Testis (tissue), 3 donors: ENCODE measurements around the gene PTPRA. TPM values are rescaled to one million over a fixed set of nuclear protein-coding genes. Genes with fewer than 3 reads are reported as not detected.

ENCODE experiments used
- DNase-seq: peaks from one replicate; pipeline ENCODE4 v3.0.0-alpha.2; 2019
- H3K27ac ChIP-seq, 2 donors: fragments of 200-600 bp; sonication (generic); one replicate each; pipeline ENCODE4 v1.5.1; 2019
- H3K27me3 ChIP-seq: fragments of 200-600 bp; sonication (generic); one replicate; pipeline ENCODE4 v1.5.1; 2019
- H3K36me3 ChIP-seq: fragments of 200-600 bp; sonication (generic); one replicate; pipeline ENCODE4 v1.5.1; 2017; ENCODE audit warnings: low read depth; ENCODE audit errors: missing control alignments
- H3K4me1 ChIP-seq: fragments of 200-600 bp; sonication (generic); one replicate; pipeline ENCODE4 v1.5.1; 2019
- H3K4me3 ChIP-seq, 2 donors: fragments of 200-600 bp; sonication (generic); one replicate each; pipeline ENCODE4 v1.5.1; 2017 to 2019
- H3K9me3 ChIP-seq: fragments of 200-600 bp; sonication (generic); one replicate; pipeline ENCODE4 v1.5.1; 2017
- POLR2A ChIP-seq: fragments of 450-650 bp; IDR thresholded peaks from one replicate; pipeline ENCODE4 v1.6.1; 2017; ENCODE audit warnings: antibody characterized with exemption, mild to moderate bottlenecking, moderate library complexity
- WGBS, 2 donors: methylation state at CpG; one replicate each; pipeline ENCODE4 v1.1.5; 2018; 5-methylcytosine and 5-hydroxymethylcytosine counted together
- intact Hi-C: fragments of 100-400 bp; cut with DNase I; formaldehyde crosslinking; loops from one replicate; pipeline ENCODE4 v1.15.1; 2023; ENCODE audit warnings: low total_unique reads
- polyA plus RNA-seq: library from polyadenylated mRNA; stranded (reverse); fragments of 350-450 nt; fragmentation: Illumina TruSeq; extraction: RNeasy Lipid Tissue Mini Kit (QIAGEN cat#74804); gene quantifications from one replicate; pipeline ENCODE4 v1.2.3, GENCODE V29; 2014; ENCODE audit warnings: low read depth, low replicate concordance; ENCODE audit not compliant: insufficient read depth
- total RNA-seq, 2 donors: library from RNA; depleted of rRNA; stranded (reverse); fragments of >200 nt; gene quantifications; one replicate each; pipeline ENCODE4 v1.2.3, GENCODE V29; 2016
- TF ChIP-seq, protein P1 (sequence below), 3 experiments: fragments of 450-650 bp in 2 of 3; fragments of 200-600 bp in 1 of 3; sonication (generic) in 1 of 3; IDR thresholded peaks; one replicate each; pipeline ENCODE4 v1.5.1; 2016 to 2019; ENCODE audit warnings: antibody characterized with exemption in 3 of 3, mild to moderate bottlenecking in 2 of 3, moderate library complexity in 1 of 3

The PTPRA gene
- total and polyA plus RNA-seq, 3 donors from 2014 or later: 52.0 to 83.8 (median 68.9) TPM

DNA sequence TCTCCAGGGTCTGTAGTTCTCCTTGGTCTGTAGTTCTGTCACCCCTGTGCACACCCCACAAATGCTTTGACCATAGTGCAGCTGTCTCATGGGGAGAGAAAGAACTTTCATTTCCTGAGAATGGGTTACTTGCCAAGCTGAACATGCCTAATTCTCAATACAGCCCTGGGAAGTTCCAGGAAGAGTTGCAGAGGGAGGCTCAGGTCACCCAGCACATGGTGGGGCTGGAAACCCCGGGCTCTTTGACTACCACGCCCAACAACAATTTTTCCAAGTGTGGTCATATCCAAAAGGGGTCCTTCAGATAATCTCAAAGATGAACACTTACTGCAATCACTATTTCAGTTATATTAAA is 2.2 kb upstream of the PTPRA start:
- intact Hi-C loops: no loop called here
- TF ChIP-seq, protein P1, sequence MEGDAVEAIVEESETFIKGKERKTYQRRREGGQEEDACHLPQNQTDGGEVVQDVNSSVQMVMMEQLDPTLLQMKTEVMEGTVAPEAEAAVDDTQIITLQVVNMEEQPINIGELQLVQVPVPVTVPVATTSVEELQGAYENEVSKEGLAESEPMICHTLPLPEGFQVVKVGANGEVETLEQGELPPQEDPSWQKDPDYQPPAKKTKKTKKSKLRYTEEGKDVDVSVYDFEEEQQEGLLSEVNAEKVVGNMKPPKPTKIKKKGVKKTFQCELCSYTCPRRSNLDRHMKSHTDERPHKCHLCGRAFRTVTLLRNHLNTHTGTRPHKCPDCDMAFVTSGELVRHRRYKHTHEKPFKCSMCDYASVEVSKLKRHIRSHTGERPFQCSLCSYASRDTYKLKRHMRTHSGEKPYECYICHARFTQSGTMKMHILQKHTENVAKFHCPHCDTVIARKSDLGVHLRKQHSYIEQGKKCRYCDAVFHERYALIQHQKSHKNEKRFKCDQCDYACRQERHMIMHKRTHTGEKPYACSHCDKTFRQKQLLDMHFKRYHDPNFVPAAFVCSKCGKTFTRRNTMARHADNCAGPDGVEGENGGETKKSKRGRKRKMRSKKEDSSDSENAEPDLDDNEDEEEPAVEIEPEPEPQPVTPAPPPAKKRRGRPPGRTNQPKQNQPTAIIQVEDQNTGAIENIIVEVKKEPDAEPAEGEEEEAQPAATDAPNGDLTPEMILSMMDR (IDR thresholded peaks at IDR 0.05): no peak
- TF ChIP-seq POLR2A: no peak
- 33 to 42% methylated on average over 2 of the region's 2 CpGs for WGBS, 2 donors

DNA sequence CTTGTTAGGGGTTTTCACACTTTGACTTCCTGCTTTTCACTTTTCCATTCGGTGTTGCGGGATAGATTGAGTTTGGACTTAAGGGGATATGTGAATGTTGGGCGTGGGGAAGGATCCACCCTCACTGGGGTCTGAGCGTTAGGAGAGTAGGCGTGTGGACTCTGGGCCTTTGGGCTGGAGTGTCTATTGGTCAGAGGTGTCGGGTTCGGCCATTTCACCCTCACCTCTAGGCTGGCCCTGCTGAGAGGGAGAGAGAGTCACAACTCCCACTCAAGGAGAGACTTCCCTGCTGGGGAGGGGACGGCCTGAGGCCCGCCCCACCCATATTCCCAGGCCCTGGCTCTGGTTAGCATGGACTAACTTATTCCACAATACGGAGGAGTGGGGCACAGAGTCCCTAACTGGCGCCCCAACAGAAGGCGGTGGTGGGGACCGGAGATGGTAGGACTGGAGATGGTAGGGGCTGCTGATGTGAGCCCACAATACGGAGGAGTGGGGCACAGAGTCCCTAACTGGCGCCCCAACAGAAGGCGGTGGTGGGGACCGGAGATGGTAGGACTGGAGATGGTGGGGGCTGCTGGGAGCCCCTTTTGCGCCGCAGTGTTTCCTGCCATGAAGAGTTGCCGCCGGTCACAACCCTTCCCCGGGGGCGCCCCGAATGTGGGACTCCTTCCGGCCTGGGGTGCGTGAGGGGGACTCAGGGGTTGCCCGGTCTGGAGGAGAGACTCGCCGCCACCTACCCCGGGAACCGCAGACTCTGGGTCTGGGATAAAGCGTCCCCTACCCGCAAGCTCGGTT is 1.4 kb upstream of the PTPRA start:
- Histone ChIP-seq H3K4me3 (peak overlapping the region; percentile 93 to 98), H3K4me1 (peaks cover 25% of the 10 kb centered on the region), H3K9me3 (no peaks in the 10 kb centered on the region), H3K27me3 (no peaks in the 10 kb centered on the region), H3K27ac (no peak overlapping the region), H3K36me3 (no peaks in the 10 kb centered on the region)
- WGBS, 2 donors: 19 to 24% methylated on average over 13 to 34 of the region's 34 CpGs
- no peak for TF ChIP-seq POLR2A
- TF ChIP-seq, protein P1 (IDR thresholded peaks at IDR 0.05): no peak
- intact Hi-C loops: no loop called here
- no peak for DNase-seq

More for the DNA sequence above, 2.2 kb upstream of the PTPRA start:
- H3K27me3 ChIP-seq: no peaks in the 10 kb centered on the region
- H3K4me3 ChIP-seq: no peak overlapping the region
- no peaks in the 10 kb centered on the region for H3K36me3 ChIP-seq
- peaks cover 25% of the 10 kb centered on the region for H3K4me1 ChIP-seq
- H3K9me3 ChIP-seq: no peaks in the 10 kb centered on the region
- no peak overlapping the region for H3K27ac ChIP-seq
- no peak for DNase-seq

DNA sequence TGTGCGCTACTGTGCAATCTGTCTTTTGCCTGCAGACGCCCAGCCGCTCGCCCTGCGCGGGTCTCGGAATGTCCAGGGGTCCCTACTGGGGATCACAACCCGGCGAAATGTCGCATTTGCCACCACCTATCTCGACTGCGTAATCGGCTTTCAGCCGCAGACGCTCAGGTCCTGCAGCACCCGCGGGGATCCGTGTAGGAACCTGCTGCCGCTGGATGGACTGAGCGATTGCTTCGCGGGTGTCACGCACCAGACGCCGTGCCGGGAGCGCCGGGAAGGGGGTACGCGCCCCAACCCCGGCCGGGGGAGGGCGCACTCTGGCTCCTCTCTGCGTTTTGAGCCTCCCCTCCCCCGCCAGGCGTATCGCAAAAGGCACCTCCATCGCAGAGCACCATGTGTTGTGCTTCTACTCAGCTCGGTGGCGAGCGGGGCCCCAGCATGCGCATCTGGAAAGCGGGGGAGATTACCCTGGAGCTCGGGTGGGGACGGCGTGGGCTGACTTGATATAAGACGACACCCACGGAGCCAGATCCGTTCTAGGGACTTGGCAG is 747 bp upstream of the PTPRA start:
- Histone ChIP-seq H3K4me3 (peak overlapping the region; percentile 93 to 98), H3K27ac (no peak overlapping the region), H3K36me3 (no peaks in the 10 kb centered on the region), H3K9me3 (no peaks in the 10 kb centered on the region), H3K4me1 (peaks cover 25% of the 10 kb centered on the region), H3K27me3 (no peaks in the 10 kb centered on the region)
- 0% methylated on average over 33 to 34 of the region's 49 CpGs for WGBS, 2 donors
- TF ChIP-seq, protein P1 (IDR thresholded peaks at IDR 0.05): no peak
- no peak for TF ChIP-seq POLR2A
- peak; percentile 36 for DNase-seq
- intact Hi-C loops: no loop called here

DNA sequence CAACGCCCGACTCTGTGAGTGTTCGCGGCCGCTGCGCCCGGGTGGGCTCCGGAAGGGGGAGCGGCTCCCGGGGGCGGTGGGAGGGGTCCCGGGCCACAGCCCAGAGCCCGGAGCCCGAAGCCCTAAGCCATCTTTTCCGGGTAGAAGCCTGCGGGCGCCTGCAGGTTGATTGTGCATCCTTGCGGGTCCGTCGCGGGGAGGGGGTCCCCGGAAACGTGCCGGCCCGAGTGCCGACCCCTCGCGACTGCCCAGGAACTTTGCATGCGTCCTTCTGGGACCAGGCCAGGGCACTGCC is 413 bp downstream of the PTPRA start:
- TF ChIP-seq POLR2A: no peak
- TF ChIP-seq, protein P1 (IDR thresholded peaks at IDR 0.05): no peak
- H3K27ac ChIP-seq: peak overlapping the region; percentile 55 to 87
- intact Hi-C loops: no loop called here
- peaks cover 25% of the 10 kb centered on the region for H3K4me1 ChIP-seq
- no peaks in the 10 kb centered on the region for H3K36me3 ChIP-seq
- peak overlapping the region; percentile 93 to 98 for H3K4me3 ChIP-seq
- H3K9me3 ChIP-seq: no peaks in the 10 kb centered on the region
- DNase-seq: peak; percentile 46
- WGBS, 2 donors: 0% methylated on average over 8 to 12 of the region's 29 CpGs
- H3K27me3 ChIP-seq: no peaks in the 10 kb centered on the region

DNA sequence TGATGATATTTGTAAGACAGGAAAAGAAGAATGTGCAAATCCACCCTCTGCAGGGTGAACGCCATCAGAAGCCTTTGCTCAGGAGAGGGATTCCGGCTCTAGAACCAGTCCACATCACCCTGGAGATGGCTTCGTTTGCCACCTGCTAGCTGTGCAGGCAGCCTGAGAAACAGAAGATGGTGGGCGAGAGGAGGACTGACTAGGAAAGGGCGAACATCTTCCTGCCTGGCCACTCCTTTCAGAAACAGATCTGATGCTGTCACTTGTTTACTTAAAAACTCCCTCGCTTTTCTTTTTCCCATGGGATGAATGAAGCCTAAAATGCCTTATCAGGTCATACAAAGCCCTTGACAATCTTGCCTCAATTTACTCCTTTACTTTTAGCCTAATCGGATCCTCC is 1.2 kb downstream of the PTPRA start:
- peaks cover 25% of the 10 kb centered on the region for H3K4me1 ChIP-seq
- no peak overlapping the region for H3K27ac ChIP-seq
- no peaks in the 10 kb centered on the region for H3K27me3 ChIP-seq

More for the DNA sequence above, 1.2 kb downstream of the PTPRA start:
- intact Hi-C loops: no loop called here
- Histone ChIP-seq H3K9me3 (no peaks in the 10 kb centered on the region), H3K36me3 (no peaks in the 10 kb centered on the region), H3K4me3 (peak overlapping the region in 1 of 2 donors; percentile 93)
- WGBS, 2 donors: 10 to 18% methylated on average over 7 of the region's 7 CpGs
- TF ChIP-seq POLR2A: no peak
- TF ChIP-seq, protein P1 (IDR thresholded peaks at IDR 0.05): no peak
- no peak for DNase-seq
